NCI-H345 treated with DMSO at 0.1 percent for 48 hours (cell line): ENCODE measurements around the gene KCNG2.
A peak's percentile ranks its signal among the peaks of the same experiment; 100 is the strongest.
"Not testable (repeated sequence)": the region's sequence is repeated elsewhere in the genome, so short reads cannot be mapped to it uniquely, and the experiment has no call there.

Source experiments
- DNase-seq: peaks from one replicate; lab custom pipeline; 2025; ENCODE audit not compliant: unreplicated experiment; lab: John Stamatoyannopoulos, UW

KCNG2 gene, protein sequence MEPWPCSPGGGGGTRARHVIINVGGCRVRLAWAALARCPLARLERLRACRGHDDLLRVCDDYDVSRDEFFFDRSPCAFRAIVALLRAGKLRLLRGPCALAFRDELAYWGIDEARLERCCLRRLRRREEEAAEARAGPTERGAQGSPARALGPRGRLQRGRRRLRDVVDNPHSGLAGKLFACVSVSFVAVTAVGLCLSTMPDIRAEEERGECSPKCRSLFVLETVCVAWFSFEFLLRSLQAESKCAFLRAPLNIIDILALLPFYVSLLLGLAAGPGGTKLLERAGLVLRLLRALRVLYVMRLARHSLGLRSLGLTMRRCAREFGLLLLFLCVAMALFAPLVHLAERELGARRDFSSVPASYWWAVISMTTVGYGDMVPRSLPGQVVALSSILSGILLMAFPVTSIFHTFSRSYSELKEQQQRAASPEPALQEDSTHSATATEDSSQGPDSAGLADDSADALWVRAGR

DNA sequence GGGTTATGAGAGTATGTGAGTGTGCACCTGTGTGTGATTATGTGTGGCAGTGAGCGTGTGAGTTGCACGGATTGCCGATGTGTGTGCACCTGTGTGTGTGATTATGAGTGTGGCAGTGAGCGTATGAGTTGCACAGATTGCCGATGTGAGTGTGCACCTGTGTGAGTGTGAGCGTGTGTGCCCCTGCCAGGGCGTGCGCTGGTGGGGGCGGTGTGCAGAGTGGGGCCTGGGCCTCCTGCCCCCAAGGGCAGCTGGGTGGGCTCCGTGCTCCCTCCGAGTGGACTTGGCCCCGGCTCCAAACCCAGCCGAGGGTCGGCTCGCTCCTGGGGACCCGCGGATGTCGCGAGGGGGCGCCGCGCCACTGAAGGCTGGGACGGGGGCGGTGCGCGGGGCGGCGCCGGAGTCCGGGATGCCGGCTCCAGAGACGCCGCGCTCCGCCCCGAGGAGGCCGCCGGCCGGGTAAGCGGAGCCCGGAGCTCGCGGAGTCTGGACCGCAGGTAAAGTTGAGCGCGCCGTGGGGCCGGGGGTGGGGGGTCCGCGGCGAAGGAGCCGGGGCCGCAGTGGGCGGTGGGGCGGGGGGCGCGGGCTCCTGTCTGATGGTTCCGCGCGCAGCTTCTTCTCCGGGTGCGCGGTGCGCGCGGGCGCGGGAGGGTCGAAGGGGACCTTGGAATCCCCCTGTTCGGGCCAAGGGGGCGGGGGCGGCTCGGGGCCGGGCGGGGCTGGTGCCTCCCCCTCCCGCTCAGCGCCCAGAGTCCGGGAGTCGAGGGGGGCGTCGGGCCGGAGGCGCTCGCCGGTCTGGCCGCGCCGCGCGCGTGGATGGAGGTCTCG lies at the start of gene KCNG2:
KCNG2 (plus strand) TSS at position 421 of the 828 bp plus-strand sequence. CDS start 65,730 bp downstream, outside the sequence.
- peak; percentile 5 for DNase-seq

DNA sequence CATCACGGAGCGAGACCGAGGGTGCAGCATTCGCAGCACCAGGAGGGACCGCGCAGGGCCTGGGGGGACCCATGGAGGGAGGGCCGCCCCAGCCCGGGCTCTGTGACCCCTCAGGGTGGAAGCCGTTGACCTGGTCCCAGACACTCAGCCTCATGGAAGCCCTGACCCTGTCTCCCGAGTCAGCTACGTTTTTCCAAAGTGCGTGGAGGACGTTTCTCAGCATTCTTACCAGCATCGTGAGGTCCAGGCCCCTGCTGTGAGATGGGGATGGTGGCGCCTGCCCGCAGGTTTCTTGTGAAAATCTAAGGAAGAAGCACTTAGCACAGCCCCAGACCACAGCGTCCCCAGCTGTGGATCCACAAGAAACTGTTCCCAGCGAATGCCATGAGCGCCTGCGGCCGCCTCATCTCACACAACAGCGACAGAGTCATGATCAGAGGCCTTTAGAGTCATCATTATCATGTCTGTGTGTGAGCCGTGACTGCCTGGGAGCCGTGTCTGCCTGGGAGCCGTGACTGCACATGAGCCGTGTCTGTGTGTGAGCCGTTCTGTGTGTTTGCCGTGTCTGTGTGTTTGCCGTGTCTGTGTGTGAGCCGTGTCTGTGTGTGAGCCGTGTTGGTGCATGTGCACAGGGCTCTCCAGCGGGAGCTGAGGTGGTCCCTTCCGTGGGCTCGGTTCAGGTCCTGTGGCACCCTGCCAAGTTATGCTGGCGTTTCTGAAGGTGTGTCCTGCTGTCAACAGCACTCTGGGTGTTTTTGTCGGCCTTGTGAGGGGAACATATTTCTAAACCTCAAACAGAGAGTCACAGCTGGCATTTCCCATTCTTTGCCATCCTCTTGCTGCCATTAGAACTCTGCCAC lies 49.2 kb upstream of the KCNG2 start:
- DNase-seq, result peak; percentile 70

DNA sequence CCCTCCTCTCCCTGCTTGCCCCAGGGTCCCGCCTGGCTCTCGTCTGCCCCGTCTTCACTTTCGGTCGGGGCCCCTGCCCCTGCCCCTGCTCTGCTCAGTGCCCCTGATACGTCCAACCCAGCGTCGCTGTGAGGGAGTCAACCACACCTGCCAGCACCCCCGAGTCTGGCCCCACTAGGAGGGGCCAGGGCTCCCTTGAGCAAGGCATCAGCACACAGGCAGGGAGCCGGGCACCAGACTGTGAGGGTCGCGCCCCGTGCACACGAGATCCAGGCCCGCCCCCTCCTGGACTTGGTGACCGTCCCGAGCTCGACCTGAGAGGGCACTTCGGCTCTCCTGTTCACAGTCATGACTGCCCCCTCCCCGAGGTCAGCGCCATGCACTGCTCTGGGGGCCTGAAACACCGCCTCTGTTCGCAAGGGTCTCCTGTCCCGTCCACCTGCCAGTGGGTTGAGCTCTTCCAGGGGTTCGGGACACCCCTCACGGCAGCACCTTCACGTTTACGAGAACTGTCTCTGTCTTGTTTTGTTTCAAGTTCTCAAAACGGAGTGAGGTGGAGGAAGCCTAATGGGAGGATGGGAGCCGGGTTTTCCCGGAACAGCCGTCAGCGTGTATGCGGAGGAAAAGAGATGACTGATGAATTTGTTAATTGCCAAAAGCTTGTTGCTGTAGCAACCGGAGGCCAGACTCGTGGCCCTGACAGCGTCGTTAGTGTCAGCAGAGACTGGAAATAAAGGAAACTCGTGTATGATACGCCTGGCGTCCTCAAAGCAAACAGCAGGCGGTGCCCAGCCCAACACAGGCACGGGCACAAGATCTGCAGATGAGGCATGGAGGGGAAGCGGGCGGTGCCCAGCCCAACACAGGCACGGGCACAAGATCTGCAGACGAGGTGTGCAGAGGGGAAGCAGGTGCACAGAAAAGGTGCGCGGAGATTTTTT lies 48.2 kb upstream of the KCNG2 start:
- peak; percentile 46 for DNase-seq

DNA sequence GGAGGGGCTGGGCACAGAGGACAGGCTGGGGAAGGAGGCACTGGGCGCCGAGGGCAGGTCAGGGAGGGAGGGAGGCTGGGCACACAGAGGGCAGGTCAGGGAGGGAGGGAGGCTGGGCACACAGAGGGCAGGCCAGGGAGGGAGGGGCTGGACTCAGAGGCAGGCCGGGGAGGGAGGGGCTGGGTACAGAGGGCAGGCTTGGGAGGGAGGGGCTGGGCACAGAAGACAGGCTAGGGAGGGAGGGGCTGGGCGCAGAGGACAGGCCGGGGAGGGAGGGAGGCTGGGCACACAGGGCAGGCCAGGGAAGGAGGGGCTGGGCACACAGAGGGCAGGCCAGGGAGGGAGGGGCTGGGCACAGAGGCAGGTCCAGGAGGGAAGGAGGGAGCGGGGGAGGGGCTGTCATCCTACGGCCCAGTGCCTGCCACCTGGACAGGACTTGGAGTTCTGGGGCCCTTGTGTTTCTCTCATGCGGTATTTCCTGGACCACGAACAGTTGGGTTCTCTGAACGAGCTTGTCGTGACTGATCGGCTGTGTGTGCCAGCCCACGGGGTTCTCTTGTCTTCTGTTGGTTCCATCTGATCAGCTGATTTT lies 46.7 kb upstream of the KCNG2 start:
- DNase-seq, result no peak

DNA sequence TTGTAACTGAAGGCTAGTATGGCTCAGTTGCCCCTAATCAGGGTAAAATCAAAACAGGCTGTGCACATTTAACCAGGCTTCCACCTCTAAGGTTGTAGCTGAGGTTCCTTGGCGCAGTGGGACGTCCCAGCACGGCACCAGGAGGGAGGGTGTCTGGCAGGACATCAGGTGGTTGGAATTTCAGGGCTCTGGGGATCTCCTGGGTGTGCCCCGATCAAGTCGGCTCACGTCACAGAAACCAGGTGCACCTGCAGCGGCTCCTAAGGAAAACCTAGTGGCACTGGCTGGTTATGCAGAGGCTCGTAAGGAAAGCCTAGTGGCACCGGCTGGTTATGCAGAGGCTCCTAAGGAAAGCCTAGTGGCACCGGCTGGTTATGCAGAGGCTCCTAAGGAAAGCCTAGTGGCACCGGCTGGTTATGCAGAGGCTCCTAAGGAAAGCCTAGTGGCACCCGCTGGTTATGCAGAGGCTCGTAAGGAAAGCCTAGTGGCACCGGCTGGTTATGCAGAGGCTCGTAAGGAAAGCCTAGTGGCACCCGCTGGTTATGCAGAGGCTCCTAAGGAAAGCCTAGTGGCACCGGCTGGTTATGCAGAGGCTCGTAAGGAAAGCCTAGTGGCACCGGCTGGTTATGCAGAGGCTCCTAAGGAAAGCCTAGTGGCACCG lies 45.7 kb upstream of the KCNG2 start:
- DNase-seq, result not testable (repeated sequence)

DNA sequence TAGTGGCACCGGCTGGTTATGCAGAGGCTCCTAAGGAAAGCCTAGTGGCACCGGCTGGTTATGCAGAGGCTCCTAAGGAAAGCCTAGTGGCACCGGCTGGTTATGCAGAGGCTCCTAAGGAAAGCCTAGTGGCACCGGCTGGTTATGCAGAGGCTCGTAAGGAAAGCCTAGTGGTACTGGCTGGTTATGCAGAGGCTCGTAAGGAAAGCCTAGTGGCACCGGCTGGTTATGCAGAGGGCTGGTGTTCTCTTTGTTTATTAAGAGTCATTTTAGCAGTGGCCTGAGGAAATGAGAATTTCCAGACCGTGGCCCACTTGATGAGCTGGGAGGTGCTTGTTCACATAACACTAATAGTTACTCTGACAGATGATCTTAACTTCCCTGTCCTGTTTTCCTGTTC lies 44.8 kb upstream of the KCNG2 start:
- DNase-seq, result not testable (repeated sequence)

DNA sequence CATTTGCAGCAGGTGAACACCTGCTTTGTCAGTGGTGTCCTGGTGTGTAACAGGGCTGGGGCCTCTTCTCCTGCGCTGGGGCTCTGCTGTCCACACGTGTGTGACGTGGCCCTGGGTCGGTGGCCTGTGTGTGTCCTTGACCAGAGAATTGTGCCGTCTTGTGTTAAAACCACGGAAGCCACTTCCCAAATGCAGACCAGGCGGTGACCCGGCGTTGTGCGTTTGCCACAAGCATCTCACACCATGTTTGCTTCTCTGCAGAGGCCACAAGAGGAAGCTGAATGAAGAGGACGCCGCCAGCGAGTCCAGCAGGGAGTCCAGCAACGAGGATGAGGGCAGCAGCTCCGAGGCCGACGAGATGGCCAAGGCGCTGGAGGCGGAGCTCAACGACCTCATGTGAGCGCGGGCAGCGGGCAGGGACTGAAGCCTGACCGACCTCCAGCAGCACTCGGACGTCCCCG lies 44.3 kb upstream of the KCNG2 start:
- DNase-seq, result no peak

DNA sequence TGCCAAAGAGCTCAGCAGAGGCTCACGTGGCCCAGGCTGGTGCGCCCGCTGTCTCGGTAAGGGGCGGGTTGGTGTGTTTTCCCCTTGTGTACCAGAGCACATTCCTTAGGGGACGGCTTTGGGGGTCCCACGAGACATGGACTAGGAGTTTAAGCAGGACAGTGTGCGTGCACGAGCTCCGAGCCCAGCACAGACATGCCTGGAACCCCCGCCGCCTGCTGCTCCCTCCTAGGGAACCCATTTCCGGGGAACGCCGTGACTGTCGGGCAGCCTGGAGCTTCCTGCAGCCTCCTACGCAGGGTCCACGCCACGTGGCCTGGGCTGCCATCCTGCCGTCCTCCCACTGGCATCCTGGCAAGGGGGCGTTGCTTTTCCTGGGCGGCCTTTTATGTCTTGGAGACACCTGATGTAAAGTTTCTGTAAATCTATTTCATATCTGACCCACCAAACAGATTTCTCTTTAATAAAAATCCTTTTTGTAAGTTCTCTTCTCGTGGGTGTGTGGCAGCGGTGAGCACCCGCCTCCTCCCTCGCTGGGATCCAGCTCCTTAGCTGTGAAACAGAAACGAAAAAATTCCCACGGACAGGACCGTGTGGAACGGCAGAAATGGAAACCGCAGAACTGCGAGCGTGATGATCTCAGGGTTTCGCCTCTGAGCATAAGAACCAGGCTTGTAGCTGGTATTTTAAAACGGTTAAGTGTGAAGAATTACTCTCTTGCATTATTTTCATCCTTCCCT lies 43.5 kb upstream of the KCNG2 start:
- DNase-seq, result no peak

DNA sequence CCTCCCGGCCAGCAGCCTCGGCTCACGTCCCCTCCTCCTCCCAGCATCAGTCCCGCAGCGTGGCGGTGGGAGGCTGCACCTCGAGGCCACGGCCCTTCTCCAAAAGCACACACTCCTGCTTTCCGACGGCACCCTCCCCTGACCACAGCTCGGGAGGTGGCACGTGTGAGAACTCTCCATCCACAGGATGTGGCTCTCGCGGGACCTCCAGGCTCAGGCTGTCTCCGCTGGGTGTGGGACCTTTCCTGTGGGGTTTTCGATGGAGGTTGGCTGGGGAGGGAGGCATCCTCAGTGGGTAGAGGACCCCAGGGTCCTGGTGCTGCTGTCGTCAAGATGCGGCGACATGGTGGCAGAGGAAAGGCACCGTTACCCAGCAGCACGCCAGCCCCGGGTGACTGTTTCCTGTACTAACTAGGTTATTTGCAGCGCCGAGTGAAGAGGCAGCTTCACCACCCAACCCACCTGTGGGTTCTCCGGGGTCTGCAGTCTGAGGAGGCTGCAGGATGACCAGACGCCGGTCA lies 42.8 kb upstream of the KCNG2 start:
- no peak for DNase-seq

DNA sequence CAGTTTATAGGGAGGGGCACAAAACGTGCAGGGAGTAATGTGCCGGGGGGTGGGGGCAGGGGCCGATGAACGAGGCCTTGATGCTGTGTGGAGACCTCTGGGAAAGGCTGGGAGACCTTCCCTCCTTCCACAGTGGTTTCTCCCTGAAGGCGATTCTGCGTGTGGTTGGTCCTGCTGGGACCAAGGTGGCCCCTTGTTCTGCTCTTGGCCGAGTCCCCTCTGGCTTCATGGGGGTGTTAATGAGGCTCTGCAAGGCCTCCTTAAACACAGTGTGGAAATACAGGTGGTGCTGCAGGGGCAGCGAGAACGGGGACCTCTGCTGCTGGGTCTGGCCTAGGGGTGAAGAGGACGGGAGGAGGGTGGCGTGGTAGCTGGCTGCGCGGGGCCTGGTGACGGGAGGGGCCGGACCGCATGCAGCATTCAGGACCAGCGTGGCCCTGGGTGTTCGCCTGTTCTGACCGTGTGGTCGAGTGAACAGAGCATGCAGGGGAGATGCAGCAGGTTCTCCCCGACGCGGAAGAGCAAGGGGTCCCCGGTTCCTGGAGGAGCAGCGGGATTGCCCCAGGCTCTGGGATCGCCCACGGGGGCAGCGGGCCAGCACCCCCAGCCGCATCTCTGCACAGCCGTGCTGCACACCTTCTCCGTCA lies 42.1 kb upstream of the KCNG2 start:
- DNase-seq, result no peak

DNA sequence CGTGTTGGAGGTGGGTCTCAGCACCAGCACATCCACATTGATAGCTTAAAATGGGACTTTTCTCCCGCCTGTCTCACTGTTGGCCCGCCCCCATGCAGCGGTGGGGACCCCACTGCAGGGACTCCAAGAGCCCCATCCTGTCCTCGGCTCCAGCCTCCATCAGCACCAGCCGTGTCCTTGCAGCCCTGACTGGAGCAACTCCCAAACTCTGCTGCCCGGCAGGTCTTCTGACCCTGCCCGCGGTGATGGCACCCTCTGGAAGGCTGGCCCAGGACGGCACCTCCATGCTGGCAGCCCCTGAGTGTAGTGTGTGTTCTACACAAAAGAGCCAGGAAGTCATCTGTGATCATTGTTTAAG lies 41.6 kb upstream of the KCNG2 start:
- no peak for DNase-seq

DNA sequence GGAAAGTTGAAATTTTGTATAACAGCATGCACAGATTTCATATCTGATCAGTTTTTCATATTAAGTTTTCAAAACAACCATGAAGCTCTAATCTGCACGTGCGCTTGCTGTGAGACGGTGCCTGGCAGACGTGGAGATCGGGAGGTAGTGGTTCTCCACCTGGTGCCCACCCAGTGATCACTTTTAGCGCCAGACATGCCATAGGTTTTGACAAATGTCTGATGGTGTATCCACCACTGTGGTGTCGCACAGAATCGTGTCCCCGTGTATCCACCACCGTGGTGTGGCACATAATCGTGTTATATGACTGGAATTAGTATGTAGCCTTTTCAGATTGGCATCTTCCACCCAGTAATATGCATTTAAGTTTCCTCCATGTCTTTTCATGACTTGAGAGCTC lies 40.9 kb upstream of the KCNG2 start:
- DNase-seq, result no peak

DNA sequence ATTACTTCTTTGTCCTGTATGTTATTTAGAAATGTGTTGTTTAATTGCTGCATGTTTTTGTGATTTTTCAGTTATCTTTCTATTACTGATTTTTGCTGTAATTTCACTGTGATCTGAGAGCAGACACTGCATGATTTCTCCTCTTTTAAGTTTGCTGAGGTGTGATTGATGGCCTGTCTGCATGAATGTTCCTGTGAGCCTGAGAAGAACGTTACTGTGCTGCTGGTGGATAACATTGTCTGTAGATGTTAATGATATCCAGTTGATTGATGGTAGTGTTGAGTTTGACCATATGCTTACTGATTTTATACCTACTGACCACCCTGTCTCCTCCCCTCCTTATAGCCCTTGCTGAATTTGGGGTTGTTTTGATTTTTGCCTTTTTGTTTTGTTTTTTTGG lies 37.4 kb upstream of the KCNG2 start:
- DNase-seq, result no peak

DNA sequence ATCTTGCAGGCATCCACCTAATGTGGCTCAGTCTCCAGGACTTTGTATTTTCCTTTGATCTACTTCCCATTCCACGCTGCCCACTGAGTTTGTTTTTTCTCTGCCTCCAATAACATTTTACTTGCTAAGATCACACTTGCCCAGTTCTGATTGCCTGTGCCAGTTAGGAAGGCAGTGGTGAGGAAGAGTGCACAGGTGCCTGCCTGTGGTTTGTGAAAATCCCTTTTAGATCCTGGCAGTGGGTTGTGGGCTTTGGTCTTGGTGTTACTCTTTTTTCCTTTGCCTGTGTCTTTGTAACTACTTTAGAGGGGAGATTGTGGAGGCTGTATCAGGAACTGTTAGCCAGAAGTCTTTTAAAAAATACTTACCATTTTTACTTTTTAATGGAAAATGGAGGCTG lies 36.9 kb upstream of the KCNG2 start:
- no peak for DNase-seq

DNA sequence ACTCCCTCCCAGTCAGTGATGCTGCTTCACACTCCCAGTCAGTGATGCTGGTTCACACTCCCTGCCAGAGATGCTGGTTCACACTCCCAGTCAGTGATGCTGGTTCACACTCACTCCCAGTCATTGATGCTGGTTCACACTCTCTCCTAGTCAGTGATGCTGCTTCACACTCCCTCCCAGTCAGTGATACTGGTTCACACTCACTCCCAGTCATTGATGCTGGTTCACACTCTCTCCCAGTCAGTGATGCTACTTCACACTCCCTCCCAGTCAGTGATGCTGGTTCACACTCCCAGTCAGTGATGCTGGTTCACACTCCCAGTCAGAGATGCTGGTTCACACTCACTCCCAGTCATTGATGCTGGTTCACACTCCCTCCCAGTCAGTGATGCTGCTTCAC lies 34.3 kb upstream of the KCNG2 start:
- no peak for DNase-seq

DNA sequence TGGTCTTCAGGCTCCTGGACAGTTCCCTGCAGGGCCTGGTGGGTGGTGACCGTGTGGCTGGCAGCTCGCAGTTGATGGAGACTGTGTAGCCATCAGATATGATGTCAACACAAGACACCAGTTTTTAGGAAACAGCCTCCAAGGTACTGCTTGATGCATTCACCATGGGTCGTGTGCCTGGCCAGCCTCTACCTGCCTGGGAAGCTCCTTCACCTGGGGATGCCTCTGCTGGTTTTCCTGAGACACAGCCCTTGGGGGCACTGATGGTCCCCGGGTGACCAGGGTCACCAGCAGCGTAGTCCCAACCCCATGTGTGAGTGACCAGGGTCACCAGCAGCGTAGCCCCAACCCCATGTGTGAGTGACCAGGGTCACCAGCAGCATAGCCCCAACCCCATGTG lies 33.6 kb upstream of the KCNG2 start:
- no peak for DNase-seq

DNA sequence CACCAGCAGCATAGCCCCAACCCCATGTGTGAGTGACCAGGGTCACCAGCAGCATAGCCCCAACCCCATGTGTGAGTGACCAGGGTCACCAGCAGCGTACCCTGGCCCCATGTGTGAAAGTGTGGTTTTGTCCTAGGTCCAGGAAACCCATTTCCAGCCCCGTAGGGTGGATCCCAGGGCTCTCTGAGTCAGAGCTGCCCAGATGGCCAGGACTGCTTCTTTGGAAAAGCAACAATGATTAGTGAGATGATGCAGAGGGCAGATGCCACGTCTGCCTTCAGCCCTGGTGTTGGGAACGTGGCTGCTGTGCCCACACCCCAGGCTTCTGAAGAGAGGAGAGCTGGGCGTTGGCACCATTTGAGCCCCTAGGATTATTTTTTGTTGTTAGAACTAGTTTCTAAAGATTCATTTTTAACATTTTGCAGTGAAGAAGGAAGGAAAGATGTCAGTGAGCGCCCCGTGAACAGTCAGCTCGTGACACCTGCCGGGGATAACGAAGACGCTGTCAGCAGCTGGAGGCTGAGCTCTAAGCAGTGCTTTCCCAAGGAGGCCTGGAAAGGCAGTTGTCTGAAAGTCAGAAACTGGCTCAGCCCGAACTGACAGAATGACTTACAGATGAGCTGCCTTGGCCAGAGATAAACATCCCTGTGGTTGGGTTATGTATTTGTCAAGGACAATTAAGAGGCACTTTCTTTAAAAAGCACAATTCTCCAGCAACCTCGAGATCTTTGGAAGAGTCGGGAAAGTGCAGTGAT lies 32.1 kb upstream of the KCNG2 start:
- DNase-seq, result no peak
